Stimulated activated CD4-positive, alpha-beta T cell treated with anti-CD3 and anti-CD28 coated beads, Interleukin-12 subunit alpha, Interleukin-12 subunit beta, amount 100 ng/mL, for 48 hours (primary cell): ENCODE data around the gene DENND11.

Experiments
- DNase-seq, 3 donors: peaks; one replicate each; pipeline ENCODE4 v3.0.0-alpha.2; 2020; ENCODE audit warnings: low read depth in 2 of 3, low spot score in 1 of 3

DENND11 gene, protein sequence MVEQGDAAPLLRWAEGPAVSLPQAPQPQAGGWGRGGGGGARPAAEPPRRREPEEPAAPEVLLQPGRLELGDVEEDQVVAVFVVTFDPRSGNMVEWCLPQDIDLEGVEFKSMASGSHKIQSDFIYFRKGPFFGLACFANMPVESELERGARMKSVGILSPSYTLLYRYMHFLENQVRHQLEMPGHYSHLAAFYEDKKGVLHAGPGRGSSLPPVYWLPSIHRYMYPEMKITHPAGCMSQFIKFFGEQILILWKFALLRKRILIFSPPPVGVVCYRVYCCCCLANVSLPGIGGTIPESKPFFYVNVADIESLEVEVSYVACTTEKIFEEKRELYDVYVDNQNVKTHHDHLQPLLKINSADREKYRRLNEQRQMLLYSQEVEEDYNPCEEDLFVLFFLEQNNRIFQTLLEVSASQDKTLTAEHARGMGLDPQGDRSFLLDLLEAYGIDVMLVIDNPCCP

DNA sequence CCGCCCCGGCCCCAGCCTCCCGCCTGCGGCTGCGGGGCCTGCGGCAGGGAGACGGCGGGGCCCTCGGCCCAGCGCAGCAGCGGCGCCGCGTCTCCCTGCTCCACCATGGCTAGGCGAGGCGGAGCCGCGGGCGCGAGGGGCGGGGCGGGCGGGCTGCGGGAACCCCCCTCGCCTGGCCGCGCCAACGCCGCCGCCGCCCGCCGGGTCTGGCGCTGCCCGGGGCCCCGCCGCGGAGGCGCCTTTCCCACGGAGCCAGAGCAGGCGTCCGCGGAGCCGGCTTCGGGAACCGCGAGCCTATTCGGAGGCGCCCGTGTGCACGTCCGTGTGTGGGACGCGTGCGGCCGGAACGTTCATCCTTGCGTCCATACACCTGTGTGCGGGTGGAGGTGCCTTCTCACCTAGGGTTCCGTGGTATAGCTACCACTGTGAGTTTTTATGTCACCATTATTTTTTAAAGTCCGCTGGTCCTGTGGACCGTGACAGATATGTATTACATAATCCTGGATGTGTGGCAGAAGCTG is at the start of gene DENND11:
Gene DENND11, minus strand, starts transcription at position 120 of the 521 bp plus-strand sequence. Its CDS starts 13 bp downstream, at position 107.
- DNase-seq: peak in 1 of 3 donors; percentile 32

DNA sequence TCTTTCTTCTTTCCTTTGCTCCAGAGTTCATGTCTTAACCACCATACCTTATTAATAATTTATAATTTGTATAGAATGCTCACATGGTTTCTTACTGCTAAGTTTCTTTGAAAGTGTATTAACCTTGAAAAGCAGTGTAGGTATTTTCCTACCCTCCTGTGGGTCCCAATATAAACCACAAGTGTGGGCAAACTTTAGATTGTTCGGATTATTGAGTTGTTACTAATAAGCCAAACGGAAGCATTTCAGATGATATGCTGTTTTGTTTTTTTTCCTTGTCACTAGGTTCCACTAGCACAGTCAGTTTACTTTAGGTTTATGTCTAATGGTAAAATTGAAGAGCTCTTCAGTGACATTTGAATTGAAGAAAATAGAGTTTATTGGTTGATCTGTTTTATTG is 46.4 kb upstream of the DENND11 start:
- no peak for DNase-seq

DNA sequence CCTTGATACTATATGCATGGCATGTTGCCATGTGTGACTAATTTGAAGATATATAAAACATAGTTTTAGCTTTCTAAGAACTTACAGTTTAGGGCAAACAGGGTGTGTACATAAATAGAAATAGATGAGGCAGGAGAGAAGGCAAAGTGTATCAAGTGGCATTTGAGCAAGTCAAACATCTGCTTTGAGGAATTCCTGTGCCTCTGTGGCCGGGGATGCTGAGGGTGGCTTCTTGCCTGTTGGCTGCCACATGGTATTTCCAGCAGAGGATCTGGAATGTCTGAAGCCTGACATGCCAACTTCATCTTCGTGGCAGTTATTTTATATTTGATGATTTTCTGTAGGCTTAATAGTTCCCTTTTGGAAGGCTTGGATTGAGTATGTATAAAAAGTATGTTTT is 42.2 kb upstream of the DENND11 start:
- DNase-seq: no peak

DNA sequence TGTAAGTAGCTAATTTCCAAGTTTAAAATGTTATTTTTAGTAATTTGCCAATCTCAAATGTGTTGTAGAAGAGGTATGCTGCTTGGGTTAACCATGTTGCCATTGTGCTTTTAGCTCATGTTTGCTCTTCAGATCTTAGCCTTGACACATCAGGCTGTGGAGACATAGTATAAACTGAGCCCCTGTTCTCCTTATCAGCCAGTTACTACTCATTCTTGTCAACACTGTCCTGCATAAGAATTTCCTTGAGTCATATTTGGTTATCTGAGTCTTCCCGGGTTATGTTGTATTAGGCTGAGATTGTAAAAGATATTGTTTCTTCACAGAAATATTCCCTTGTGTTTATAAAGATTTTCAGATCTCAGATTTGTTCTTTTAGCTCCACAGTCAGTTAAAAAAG is 40.3 kb upstream of the DENND11 start:
- DNase-seq: no peak

DNA sequence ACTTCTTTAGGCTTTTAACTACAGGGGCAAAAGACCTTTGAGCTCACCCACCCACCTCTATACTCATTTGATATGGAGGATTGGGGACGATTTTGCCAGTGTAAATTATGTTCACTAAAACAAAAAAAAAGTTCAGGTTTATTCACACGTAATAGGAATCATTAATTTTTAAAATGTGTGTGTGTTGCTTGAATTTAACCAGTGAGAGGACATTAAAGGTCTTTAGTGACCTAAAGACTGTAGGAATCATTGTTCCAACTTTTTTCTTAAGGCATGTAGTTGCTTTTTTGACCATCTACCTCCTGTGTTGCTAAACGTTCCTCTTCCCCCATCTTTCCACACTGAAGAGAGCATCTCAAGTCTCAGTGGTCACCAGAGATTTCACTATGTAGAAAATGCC is 37.3 kb upstream of the DENND11 start:
- no peak for DNase-seq

DNA sequence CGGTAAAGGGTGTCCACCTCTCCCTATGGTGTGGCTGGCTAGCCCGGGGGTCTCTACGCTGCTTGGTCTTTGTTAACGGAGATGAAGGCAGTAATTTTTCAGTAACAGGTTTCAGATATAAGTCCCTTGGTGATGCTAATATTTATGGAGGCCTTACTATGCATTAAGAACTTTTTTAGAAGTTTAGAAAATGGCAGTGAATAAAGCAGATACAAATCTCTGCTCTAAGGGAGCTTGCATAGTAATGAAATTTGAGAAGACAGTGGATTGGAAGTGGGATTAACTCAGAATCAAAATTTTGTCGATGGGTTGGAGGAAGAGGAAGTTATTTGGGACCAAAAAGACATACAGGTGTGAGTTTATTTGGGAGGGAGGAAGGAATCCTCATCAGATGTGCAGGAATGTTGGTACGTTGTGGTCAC is 36.6 kb upstream of the DENND11 start:
- no peak for DNase-seq

DNA sequence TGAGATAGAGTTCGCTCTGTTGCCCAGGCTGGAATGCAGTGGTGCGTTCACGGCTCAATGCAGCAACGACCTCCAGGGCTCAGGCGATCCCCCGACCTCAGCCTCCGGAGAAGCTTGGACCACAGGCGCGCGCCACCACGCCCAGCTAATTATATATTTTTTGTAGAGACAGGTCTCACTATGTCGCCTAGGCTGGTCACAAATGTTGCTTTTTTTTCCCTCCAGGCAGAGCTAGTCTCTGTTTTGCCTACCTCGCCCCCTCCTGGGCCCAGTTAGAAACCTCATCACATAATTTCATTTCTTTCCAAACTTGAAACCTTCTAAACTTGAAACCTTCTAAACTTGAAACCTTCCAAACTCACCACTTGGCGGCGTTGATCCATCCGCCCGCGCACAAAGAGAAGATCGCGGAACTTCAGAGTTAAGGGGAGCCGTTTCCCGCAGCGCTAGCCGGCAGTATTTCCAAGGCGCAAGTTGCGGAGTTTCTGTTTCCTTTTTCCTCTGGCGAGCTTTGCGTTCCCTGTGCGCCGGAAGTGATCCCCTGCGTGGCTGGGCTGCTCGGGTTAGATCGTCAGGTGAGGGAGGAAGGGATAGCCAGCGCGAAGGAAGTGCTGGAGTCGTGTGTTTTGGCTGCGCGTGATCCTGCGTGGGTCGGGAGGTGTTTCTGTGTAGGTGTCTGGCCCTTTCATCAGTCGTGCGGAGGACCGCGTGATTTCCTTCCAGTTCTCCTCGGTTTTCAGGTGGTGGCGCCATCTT is 36.0 kb upstream of the DENND11 start, which contains the start of gene SSBP1:
Gene SSBP1, plus strand, starts transcription at position 523 of the 756 bp plus-strand sequence. CDS start 809 bp downstream, outside the sequence.
- DNase-seq: peak; percentile 86 to 88 (median 86)

DNA sequence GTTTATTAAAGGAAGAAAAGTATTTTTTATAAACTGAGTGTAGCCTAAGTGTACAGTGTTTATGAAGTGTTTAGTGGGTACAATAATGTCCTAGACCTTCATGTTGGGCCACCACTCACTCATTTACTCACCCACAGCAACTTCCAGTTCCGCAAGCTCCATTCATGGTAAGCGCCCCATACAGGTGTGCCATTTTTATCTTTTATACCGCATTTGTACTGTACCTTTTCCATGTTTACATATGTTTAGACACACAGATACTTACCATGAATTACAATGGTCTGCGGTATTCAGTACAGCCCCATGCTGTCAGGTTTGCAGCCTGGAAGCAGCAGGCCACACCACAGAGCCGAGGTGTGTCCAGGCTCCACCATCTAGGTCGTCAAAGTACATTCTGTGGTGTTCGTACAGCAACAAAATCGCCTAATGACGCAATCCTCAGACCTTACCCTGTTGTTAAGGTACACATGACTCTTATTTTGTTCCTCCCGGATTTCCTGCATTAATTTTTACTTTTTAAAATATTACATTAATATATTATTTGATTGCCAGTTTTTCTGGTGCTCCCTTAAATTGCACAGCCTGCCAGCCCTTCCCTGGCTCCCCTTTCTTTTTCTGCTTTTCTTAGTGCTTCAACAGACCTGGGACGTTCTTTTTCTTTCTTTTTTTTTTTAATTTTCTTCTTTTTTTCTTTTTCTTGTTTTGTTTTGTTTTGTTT is 35.3 kb upstream of the DENND11 start:
- DNase-seq: no peak

DNA sequence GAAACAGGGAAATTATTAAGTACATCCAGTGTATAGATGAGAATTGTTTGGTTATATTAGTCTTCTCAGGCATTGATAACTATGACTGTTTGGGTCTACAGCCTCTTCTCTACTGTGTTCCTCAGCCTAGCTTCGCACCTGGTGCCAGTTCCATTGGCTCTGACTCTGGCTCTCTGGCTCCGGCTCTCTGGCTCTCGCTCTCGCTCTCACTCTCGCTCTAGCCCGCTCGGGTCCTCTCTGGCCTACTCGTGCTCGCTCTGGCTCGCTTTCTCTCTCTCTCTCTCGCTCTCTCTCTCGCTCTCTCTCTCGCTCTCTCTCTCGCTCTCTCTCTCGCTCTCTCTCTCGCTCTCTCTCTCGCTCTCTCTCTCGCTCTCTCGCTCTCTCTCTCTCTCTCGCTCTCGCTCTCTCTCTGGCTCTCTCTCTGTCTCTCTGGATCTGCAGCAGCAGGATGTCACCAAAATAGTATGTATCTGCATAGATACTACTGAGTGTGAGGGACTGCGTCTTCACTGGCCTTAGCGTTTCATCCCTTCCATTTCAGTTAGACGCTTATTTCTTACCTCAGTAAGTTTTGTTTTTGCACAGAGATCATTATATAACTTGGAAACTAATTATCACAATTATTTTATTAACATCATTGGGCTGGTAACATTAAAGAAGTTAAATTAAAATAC is 29.6 kb upstream of the DENND11 start:
- no peak for DNase-seq

DNA sequence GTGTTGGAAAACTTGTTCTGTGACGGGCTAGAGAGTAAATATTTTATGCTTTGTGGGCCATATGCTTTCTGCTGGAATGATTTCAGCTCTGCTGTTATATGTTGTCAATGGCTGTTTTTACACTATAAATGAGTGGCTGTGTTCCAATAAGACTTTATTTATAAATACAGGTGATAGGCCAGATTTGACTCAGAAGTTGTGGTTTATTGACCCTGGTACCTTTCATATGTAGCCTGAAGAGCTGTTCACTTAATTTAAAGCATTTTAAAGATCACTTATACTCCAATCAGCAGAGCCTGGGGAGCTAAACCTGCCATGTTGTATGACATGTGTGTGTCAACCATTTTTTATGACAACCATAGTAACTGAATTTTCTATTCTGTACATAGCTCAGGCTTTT is 27.1 kb upstream of the DENND11 start:
- DNase-seq: no peak

DNA sequence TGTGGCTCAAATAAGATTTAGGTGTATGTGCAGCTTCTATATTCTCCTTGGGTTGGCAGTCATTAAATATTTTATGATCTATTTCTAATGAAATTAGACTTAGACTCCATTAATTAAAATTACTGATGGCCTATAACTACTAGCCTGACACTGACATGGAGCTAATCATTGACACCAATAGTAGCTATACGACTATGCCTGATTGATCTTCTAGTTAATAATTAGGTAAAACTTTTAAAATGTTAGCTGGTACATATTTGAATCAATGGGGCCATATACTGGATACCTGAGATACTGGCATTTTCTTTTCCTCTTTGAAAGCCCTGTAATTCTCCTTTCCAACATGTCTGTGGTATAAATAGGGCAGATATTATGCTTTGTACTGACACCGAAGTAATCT is 20.6 kb upstream of the DENND11 start:
- DNase-seq: no peak

DNA sequence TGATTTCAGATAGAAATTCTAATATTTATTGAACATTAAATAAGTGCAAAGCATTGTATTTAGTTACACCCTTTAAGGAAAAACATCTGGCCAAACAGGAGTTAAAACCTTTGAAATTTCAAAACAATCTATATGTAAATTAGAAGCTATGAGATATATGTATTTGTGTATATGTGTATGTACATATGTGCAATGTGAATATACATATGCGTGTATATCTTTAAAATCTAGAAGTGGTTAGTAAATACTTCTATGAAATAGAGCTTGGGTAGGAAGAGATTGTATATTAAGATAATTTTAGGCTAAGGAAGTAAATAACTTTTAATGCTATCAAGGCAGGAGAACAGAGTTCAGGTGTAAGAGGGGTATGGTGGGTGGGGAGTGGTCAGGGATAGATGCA is 15.5 kb upstream of the DENND11 start:
- no peak for DNase-seq

DNA sequence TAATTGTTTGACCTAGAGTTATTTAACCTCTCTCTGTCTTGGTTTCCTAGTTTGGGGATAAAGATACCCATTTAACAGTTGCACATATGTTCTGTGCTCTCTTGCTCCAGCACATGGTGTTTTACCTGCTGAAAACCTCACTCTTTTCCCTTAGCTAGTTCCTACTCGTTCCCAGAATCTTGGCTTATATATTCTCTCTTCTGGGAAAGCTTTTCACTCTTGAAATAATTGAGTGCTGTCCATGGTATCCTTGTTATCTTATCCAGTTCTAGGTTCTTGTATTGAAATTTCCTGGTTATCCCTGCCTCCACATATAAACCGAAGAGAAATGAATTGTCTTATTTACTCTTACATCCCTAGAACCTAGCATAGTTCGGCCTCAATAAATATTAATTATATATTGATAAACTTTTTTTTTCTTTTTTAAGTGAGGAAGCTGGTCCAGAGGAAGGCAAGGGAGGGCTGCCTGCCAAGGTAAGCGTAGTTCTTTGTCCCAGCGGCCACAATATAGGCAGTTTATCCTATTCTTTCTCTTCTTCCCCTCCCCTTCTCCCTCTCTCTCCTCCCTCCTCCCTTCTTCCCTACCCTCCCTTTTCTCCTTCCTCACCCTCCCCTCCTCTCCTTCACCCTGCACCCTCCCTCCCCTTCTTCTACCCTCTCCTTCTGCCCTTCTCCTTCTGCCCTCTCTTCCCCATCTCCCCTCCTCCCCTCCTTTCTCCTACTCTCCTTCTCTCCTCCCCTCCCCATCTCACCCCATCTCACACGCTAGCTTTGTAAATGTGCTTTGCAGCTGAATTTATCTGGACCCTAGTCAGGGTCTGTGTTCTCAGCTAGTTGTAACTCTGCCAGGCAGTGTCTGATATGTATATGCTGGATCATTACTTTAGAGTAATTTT is 14.1 kb upstream of the DENND11 start:
- DNase-seq: no peak

DNA sequence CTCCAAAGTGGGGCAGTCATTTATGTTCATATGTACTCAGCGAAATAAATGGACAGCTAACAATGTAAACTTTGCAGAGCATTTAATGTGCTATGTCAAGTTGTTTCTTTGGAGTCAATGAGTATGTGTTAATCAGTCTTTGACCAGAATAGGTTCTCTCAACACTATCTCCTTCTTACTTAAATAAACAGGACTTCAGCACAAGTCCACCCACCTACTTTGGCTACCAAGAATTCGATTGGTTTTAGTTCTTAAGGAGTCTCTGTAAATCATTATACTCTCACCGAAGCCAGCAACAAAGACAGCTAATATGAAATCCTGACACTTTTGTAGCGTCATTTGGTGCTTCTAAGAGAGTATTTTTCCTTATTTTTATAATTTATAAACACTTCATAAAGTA is 13.1 kb upstream of the DENND11 start:
- no peak for DNase-seq

DNA sequence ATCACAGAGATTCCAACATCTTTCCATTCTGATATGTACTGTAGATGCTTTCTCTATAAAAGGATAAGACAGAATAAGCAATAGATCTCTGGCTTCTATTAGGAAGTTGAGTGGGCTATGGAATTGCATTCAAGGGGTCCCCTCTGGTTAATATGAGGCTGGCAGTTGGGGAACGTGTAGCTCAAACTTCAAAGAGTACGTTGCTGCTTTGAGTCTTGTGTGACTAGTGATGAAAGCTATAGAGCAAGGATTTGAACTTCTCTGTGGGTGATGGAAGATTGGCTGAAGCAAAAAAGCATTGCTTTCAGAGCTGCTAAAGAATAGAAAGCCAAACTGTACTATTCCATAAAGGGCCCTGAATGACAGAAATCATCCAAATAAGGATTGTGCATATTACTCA is 12.6 kb upstream of the DENND11 start:
- DNase-seq: no peak

DNA sequence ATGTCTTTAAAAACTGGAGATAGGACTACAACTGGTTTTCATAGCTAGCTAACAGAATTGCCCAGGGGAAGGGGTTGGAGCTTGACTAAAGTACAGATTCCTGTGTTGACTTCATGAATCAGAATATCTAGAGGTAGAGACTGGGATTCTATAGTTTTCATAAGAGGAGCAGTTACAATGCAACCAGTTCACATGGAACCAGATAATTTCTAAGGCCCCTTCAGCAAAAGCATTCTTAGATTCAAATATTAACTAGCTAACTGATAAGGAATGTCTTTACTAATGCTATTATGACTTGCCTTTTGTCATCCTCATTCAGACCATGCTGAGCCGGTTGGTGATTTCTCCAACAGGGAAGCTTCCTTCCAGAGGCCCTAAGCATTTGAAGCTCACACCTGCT is 11.9 kb upstream of the DENND11 start:
- DNase-seq: no peak

DNA sequence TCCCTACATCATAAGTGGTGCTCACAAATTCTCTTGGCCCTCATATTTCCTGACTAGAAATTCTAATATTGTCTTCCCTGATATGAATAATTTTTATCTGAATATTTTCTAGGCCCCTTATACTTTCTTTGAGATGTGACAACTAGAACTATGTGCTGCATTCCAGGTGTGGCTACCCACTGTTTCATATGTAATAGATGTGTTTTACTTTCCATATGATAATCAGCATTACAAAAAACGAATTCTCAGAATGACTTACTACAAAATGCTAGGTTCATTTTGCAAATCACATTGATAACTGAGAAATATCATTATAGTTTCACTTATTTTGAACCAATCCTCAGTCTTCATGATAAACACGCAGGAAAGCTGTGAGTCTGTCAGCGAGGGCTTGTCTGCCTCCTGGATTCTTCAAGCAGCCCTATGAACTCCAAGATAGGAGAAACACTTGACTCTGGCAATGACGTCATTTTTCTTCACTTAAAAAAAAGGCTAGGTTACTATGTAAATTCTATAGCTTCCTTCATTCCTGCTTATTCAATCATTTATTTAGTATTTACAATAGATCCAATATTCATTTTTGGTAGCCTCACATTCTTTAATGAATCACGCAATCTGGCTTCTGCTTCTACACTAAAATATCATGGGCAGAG is 10.8 kb upstream of the DENND11 start:
- no peak for DNase-seq

DNA sequence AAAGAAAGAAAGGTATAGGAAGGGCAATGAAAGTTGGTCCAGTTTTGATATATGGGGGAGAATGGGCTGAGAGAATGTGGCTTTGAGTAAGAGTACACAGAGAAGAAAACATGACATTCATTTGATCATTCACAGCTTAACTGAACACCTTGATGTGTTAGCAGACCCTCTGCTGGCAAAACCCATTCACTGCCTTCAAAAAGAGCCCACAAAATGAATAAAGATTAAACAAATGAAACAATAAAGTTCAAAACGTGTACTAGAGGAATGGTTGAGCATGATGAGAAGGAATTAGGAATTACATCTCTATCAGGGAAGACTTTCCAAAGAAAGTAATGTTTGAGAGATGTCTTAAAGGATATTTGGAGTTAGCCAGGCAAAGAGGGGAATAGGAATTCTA is 8.3 kb upstream of the DENND11 start:
- no peak for DNase-seq

DNA sequence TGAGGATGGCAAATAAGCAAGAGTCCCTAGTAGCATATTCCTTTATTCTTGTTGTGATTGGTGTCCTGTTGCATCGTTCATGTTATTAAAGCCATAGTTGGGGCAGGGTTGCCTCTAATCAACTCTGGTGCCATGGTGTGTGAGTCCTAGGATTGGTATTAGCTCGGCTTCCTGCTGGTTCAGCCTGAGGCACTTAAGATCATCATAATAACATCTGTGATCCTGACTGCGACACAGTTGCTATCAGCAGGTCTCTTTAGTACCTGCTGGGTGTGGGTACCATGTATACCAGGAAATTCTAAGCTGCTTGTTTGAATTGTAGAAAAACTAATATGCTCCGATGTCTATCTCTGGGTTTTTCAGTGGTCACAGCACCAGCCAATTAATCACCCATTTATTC is 7.8 kb upstream of the DENND11 start:
- no peak for DNase-seq
